IPS DF 4.7 (cell line): ENCODE data around the gene ZFHX3.

Source experiments
- DNase-seq: peaks from one replicate; pipeline ENCODE4 v3.0.0-alpha.2; 2013; ENCODE audit warnings: low spot score; ENCODE audit errors: extremely low read depth

The ZFHX3 gene

DNA sequence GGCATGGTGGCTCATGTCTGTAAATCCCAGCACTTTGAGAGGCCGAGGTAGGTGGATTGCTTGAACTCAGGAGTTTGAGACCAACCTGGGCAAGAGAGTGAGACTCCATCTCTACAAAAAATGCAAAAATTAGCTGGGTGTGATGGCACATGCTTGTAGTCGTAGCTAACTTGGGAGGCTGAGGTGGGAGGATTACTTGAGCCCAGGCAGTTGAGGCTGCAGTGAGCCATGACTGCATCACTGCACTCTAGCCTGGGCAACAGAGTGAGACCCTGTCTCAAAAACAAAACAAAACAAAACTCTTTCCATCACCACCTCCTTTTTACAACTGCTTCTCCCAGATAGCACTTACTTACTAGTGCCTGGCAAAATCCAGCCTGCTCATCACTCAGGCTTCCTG, 214.0 kb downstream of the ZFHX3 start:
- no peak for DNase-seq

DNA sequence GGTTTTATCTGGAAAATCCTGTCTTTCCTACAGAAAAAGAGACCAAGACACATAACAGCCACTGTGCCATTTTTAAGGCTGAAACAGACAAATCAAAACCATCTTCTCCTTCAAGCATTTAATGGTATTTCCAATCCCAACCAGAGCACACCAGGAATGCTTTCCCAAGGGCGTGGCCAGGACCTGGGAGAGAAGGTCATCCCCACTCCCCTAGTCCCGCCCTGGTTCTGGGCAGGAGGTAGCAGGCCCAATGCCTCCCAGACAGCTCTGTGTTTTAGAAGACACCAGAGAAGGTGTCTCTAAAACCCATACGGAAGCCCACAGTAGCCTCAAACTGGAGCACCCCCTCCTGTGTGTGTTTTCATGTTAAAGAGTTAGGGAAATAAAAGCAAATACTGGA, 214.4 kb downstream of the ZFHX3 start:
- DNase-seq = no peak

GRCh38 chr16:72832621-72833248, 215.2 kb downstream of the ZFHX3 start:
- no peak for DNase-seq

DNA sequence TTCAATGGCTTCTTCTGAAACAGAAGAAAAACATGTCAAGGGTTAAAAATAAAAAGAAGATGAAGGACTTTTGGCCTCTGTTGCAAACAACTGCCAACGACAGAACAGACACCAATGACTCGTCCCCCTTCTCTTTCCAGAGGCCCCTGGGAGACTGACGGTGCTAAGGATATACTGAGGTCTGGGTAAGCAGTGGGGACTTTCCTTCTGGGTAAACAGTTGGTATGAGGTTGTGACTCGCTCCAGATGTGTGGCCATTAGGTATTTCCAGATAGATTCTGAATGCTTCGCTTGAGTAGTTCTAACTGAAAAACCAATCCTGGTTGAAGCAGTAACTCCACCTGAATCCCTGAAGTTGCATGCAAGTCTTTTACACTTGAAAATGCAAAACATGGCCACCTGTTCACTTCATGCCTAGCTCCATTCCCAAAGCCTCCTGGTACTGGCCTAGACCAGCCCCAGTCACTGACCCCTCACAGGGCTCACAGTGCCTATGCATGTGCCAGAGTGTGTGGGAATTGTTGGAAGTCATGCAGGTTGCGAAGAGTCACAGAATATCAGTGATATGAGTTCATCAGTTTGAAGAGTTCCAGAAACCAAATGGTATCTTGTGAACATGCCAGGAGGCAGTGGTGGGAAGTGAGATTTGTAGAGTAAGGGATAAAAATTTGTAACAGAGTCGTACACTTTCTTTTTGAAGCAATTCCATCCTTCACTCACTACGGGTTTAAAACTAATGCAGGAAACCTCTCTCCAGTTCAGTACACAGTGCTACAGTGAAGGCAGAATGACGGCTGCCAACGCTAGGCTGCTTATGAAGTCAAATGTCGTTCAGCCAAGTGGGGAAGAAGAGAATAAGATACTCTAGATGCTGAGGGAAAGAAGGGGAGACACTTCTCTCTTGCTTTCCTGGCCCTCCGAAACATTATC, 217.8 kb downstream of the ZFHX3 start:
- DNase-seq = no peak

GRCh38 chr16:72827866-72828265, 220.1 kb downstream of the ZFHX3 start:
- DNase-seq = no peak

GRCh38 chr16:72825912-72826621, 221.9 kb downstream of the ZFHX3 start:
- DNase-seq = no peak

DNA sequence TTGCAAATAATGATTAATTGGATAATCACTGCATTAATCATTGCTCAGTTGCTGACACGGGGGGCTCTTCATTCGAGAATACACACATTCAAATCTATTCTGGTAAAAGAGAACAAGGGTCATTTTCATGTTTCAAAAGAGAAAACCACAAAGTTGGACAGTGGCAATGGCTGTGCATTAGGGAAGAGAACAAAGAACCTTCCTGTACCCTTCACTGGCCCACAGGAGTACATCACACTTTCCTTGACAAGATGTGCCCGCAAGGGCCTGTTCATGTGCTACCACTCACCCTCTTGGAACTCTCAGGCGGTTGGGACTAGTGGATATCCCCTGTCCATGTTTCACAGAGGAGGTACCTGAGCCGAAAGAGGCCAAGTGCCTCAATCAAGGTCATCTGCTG, 223.2 kb downstream of the ZFHX3 start:
- no peak for DNase-seq

DNA sequence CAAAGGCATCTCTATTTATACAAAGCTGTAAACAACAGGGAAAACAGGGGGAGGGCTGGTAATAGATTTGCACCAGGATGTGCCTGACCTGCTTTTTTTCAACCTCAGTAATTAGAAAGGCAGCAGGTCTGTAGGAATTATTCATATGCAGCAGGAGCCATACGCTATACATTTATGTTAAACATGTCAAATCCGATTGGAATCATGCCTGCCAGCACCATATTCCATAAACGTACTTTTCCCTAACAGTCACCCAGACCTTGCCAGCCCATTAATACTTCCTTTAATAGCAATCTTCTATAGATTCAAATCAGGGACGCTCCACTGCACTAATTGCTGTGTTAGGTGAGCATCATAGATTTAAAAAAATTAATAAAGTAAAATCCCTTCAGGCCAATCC, 223.9 kb downstream of the ZFHX3 start:
- DNase-seq = no peak

- no peak for DNase-seq
These were observed 226.6 kb downstream of the ZFHX3 start for GRCh38 chr16:72821185-72821950.

DNA sequence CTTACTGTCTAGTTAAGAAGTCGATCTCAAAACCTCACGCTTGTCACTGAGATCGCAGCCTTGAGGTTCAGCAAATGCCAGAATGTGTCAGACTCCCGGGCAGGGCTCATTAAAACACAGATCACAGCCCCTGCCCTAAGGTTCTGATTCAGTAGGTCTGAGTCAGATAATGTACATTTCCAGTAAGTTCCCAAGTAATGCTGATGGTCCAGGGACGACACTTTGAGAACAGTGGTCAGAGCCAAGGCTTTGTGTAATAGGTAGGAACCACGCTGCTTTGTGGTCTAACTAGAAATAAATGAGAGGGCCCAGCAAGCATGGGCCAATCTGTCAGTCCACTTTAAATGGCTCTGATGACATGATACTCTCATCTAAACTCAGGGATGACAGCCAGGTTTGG, 228.6 kb downstream of the ZFHX3 start:
- DNase-seq = no peak

DNA sequence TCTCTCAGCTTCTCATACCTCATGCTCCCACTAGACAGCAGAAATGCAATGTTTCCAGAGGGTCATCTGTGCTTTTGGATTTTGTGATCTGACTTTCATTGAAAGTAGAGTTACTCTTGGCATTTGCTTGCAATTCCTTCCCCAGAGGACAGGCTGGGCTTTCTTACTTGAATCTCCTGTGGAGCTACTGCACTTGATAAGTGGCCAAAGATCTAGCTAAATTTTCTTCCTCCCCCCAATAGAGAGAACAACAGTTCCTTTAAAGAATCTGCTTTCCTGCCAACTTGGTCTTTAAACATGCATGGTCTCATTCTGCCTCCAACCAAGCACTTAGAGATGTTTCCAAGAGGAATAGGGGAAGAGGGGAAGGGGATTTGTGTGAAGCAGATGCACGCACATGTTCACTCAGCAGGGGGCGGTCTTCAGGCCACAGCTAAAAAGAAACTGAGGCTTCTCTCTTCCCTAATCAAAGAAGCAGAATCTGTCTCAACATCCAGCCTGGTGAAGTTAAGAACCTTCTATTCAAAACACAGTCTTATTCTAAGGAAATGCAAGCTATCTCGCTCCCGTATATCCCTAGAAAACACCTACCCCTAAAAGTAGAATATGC, 229.6 kb downstream of the ZFHX3 start:
- DNase-seq = no peak

- DNase-seq = no peak
These were observed 232.3 kb downstream of the ZFHX3 start for GRCh38 chr16:72815348-72816318.

DNA sequence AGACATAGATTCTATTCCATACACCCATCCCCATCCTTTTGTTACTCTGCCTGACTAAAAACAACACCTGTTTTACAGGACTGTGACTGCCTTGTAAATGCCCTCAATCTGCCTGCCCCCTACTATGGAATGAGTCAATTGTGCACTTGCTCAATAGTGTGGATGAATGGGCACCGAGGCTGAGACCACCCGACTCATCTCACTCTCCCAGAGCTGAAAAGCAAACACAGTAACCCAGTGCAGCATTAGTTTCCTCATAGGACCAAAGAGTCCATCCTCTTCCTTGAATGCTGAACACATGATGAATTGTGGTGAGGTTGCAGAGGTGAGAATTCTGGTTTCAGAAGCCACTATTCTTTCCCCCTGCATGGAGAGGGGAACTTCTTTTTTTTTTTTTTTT, 233.7 kb downstream of the ZFHX3 start:
- no peak for DNase-seq

- DNase-seq = no peak
These were observed 235.3 kb downstream of the ZFHX3 start for GRCh38 chr16:72812672-72813071.

GRCh38 chr16:72811876-72812275, 236.1 kb downstream of the ZFHX3 start:
- no peak for DNase-seq

DNA sequence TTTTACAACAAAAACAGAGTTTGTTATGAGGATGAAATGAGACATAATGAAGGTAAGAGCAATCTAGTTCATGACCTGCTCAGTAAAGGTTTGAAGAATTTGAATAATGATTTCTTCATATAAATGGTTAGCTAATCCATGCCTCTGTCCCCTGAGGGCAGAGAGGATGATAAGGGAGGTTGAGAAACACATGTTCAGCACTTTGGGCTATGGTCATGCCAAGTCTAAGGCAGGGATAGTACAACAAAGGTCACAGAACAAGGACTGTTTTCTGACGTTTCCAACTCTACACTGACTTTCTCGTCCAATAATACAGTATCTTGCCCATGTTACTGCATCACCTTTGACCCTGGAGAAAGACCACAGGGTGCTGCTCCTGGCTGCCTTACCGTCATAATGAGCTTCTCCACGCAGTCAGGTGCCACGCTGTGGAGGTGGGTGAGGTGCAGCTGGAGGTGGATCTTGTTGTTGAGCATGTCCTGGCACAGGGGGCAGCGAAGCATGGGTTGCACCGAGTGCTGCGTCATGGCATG, 236.7 kb downstream of the ZFHX3 start:
- no peak for DNase-seq

GRCh38 chr16:72810480-72810879, 237.4 kb downstream of the ZFHX3 start:
- DNase-seq = no peak

GRCh38 chr16:72809446-72809845, 238.5 kb downstream of the ZFHX3 start:
- DNase-seq = no peak

- no peak for DNase-seq
These were observed 239.2 kb downstream of the ZFHX3 start for GRCh38 chr16:72808754-72809153.

DNA sequence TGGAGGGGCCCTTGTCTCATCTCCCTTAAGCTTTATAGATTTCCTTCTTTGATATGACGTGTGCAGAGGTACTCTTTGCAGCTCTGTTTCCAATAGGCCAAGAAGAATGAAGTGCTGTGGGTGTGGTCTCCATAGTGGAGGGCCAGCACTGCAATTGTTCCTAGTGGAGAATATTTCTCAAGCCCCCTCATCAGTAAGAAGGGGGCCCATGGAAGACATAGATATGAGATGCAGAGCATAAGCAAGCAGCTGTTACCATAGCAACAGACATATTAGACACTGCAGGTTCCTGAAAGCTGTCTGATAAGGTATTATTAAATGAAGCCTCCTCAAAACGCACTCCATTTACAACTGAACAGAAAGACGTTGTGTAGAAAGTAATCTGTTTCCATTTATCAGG, 240.7 kb downstream of the ZFHX3 start:
- DNase-seq = no peak
